GM12864 (cell line): ENCODE results near the gene TMX3.

Experiments used
- DNase-seq: peaks from one replicate; pipeline ENCODE4 v3.0.0-alpha.2; 2011; ENCODE audit warnings: low read depth
- H3K4me3 ChIP-seq: 2 replicates; pipeline ENCODE4 v1.5.1; 2011; ENCODE audit warnings: mild to moderate bottlenecking, low read depth, low read length, control low read depth
- CTCF ChIP-seq: IDR thresholded peaks from 2 replicates; pipeline ENCODE4 v1.5.1; 2011; ENCODE audit warnings: low read depth, mild to moderate bottlenecking, moderate library complexity, low read length, control low read depth, inconsistent platforms; ENCODE audit errors: missing control alignments

The TMX3 gene

DNA sequence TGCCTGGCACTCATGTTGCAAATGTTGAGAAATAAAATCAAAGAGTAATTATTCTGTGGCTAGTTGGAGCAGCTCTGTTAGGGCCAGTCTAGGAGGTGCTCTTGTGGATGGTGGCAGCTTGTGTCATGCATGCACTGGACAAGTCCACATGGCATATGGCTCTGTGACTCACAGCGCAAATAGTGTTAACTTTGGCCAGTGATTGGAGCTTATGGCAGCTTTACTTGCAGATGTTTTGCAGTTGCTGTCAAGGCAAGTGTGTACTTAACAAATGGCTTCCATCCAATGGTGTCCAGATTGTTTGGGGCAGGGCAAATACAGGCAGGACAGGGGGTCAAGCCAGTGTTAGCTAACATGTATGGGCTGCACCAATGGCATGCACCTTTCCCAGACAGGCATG lies 26.1 kb upstream of the TMX3 start:
- TF ChIP-seq CTCF = no peak
- H3K4me3 ChIP-seq = no peak overlapping the region
- DNase-seq = no peak

DNA sequence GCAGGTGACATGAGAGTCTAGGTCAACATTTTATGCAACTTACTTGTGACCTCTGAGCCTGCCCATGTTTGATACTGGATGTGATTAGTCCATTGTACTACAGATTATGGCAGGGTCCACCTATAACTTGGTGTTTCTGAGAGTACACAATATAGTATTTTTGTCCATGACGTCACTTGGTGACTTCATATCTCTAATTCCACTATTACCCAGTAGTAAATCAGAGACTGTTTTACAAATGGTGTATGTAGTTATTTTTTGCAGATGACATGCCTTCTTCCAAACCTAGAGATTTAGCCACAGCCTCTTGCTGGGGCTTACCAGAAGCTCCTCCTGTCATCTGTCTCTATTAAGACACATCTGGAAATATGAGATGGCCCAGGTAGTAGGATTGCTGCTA lies 24.6 kb upstream of the TMX3 start:
- H3K4me3 ChIP-seq = no peak overlapping the region
- no peak for TF ChIP-seq CTCF
- no peak for DNase-seq

DNA sequence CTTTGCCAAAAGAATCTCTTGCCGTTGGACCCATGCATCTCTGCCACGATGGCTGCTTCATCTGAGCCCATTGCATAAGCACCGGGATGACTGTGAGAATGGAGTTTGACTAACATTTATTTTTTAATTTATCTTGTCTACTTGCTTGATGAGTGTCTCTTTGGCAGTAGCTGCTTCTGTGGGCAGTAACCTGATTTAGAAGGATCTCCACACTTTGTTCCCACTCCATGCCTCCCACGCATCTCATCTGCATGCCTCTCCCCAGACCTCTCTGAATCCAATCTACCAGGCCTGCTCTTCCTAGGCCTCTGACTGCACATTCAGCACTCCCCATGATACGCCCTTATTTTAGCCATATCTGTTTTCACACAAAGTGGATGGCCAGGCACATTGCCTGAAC lies 23.7 kb upstream of the TMX3 start:
- DNase-seq = no peak
- TF ChIP-seq CTCF = no peak
- no peak overlapping the region for H3K4me3 ChIP-seq

- DNase-seq = peak; percentile 25
- TF ChIP-seq CTCF = peak; percentile 70
- H3K4me3 ChIP-seq = no peak overlapping the region
These were observed 20.8 kb upstream of the TMX3 start for GRCh38 chr18:68735483-68736343.

- no peak overlapping the region for H3K4me3 ChIP-seq
- no peak for TF ChIP-seq CTCF
- DNase-seq = no peak
These were observed 19.4 kb upstream of the TMX3 start for GRCh38 chr18:68734308-68734707.

DNA sequence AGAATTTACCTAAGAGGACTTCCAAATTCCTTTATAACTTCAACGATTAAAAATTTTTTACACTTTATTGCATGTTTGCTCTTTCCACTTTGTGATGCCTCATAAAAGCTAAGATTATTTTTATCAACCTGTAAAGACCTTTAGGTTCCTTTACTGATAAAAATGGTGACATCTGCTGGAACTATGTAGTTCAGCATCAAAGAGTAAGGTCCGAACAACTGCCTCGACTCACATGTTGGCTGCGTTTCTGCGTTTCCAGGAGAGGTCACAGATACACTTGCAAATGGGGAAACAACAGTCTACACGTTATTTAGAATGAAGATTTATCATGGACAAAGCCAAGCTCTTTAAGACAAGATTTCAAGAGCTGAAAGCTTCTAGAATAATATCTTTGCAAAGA lies 18.8 kb upstream of the TMX3 start:
- TF ChIP-seq CTCF = no peak
- no peak overlapping the region for H3K4me3 ChIP-seq
- DNase-seq = no peak
